ENCODE data around the gene PER2.
"Not testable (repeated sequence)": the region's sequence is repeated elsewhere in the genome, so short reads cannot be mapped to it uniquely, and the experiment has no call there.

Gene PER2

DNA sequence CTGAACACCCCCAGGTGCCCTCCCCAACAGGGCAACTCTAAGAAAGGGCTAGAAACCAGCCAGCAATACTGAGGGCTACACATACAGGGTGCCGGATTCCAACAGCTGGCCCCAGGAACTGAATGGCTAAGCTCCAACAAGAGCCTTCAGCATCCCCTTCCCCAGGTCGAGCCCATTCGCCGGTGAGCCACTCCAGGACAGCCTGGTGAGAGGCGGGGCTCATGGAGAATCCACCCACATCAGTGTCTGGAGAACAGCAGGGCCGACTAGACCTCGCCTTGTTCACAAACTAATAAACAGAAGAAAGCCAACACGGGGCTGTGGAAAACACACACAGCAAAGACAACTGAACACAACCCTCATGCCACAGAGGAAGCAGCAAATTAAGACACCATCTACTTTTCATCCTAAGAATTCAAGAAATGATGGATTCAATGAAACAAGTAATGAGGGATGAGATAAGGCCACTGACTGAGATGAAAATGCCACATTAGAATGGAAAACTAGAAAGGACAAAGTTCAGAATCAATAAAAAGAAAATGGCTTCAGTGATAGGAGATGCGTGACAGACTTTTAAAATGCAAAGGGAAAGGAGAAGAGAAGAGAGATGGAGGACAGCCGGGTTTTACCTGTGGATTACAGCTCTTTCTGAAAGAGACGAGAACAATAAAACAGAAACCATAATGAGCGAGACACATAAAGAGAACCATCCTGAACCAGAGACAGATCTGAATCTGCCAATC, 8.2 kb downstream of the PER2 start:
- TF ChIP-seq, protein P1, sequence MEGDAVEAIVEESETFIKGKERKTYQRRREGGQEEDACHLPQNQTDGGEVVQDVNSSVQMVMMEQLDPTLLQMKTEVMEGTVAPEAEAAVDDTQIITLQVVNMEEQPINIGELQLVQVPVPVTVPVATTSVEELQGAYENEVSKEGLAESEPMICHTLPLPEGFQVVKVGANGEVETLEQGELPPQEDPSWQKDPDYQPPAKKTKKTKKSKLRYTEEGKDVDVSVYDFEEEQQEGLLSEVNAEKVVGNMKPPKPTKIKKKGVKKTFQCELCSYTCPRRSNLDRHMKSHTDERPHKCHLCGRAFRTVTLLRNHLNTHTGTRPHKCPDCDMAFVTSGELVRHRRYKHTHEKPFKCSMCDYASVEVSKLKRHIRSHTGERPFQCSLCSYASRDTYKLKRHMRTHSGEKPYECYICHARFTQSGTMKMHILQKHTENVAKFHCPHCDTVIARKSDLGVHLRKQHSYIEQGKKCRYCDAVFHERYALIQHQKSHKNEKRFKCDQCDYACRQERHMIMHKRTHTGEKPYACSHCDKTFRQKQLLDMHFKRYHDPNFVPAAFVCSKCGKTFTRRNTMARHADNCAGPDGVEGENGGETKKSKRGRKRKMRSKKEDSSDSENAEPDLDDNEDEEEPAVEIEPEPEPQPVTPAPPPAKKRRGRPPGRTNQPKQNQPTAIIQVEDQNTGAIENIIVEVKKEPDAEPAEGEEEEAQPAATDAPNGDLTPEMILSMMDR (IDR thresholded peaks at IDR 0.05; ENCODE audit: control insufficient read depth, extremely low read depth, insufficient read depth), result no peak
- H3K4me3 ChIP-seq (ENCODE audit: low read depth, low read length), result no peak overlapping the region
- DNase-seq (ENCODE audit: low read depth), result no peak

DNA sequence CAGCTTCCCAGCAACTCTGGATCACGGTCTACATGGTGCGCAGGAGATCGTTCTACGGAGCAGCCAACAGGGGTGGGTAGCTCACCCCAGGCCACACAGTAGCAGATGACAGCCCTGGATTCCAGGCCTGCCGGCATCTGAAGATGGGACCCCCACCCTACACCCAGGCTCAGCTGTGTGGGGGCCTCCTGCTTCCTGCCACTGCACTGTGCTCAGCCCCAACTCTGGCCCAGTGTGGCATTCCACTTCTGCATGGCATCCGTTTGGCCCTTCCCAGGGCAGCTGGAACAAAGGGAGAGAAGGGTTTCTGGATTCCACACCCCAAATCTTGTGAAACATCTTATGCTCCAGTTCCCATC, 9.1 kb downstream of the PER2 start:
- H3K4me3 ChIP-seq (ENCODE audit: low read depth, low read length), result no peak overlapping the region
- TF ChIP-seq, protein P1 (IDR thresholded peaks at IDR 0.05; ENCODE audit: control insufficient read depth, extremely low read depth, insufficient read depth), result no peak
- DNase-seq (ENCODE audit: low read depth), result no peak

DNA sequence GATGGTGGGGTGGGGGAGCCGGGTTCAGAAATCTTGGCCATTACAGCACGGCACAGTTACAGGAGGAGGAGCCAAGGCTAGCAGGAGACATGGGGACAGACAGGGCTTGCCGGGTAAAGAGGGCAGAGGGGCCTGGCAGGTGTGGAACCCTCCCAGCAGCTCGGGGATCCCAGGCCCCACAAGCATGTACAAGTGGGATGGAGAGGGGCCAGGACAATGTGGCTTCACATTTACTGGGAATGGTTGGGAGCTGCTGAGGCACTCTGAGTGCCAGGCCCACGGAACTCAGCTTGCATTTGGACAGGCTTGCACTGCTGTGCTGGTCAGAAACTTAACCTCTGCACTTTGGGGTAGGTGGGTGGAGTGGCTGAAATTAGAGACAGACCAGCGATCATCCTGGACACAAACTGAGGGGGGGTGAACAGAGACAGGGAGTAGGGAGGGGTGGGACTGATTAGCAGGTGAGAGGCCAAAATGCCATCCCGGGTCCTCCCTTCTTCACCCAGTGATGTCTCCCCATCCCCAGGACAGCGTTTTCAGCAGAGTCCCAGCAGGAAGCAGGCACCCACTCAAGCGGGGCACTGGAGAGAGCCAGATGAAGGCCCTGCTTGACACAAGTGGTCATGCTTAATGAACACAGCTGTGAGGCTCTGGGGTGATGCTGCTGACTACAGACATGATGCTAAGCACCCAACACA, 9.6 kb downstream of the PER2 start:
- no peak for DNase-seq (ENCODE audit: low read depth)
- H3K4me3 ChIP-seq (ENCODE audit: low read depth, low read length), result no peak overlapping the region
- TF ChIP-seq, protein P1 (IDR thresholded peaks at IDR 0.05; ENCODE audit: control insufficient read depth, extremely low read depth, insufficient read depth), result no peak

DNA sequence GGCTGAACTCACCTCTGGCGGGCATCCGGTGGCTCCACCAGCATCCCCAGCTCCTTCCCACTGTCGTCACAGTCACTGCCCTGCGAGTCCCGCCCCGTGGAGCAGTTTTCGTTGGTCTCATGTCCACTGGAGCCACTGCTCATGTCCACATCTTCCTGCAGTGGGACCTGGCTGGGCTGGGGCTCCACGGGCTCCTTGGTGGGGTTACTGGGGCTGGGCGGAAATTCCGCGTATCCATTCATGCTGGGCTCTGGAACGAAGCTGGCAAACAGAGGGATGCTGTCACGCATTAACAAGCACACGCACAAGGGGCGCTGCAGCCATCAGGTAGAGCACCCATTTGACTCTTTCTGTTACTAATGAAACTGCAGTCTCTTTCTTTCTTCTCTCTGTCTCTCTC, 10.7 kb downstream of the PER2 start:
- TF ChIP-seq, protein P1 (IDR thresholded peaks at IDR 0.05; ENCODE audit: control insufficient read depth, extremely low read depth, insufficient read depth), result no peak
- no peak for DNase-seq (ENCODE audit: low read depth)
- H3K4me3 ChIP-seq (ENCODE audit: low read depth, low read length), result no peak overlapping the region

DNA sequence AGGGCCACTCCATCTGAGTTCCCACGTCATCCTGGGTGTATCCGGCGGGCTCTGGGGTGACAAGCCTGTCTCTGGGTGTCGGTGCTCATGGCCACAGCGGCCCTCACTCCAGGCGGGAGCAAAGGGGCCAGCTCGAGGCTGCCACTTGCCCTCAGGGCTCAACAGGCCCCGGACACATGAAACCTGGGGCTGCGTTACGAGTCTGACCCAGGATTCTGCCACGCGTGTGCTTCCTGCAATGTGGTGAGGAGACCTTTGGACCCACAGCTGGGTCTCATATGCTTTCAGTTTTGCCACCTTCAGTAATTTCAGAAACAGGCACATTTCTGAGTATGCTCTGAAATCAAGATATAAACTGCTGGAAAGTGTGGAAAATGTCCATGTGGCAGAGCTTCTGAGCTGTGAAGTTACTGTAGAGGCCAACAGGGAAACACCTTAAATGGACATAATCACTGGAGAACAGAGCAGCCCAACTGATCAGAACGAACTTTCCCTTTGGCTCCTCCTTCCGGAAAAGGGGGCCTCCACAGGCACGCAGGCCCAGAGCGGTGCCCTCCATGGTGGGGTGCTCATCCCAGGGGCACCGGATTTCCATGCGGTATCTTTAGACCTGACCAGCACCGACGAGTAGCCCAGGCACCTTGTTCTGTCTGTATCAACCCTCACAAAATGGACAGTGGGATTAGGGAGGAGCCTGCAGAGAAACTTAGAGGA, 14.1 kb downstream of the PER2 start:
- DNase-seq (ENCODE audit: low read depth), result no peak
- H3K4me3 ChIP-seq (ENCODE audit: low read depth, low read length), result no peak overlapping the region
- TF ChIP-seq, protein P1 (IDR thresholded peaks at IDR 0.05; ENCODE audit: control insufficient read depth, extremely low read depth, insufficient read depth), result no peak

DNA sequence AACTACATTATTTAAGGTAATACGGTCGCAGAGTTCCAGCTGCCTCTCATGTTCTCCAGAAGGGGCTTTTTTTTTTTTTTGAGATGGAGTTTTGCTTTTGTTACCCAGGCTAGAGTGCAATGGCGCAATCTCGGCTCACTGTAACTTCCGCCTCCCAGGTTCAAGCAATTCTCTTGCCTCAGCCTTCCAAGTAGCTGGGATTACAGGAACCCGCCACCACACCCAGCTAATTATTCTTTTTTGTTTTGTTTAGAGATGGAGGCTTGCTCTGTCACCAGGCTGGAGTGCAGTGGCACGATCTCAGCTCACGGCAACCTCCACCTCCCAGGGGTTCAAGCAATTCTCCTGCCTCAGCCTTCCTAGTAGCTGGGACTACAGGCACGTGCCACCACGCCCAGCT, 15.0 kb downstream of the PER2 start:
- not testable (repeated sequence) for DNase-seq (ENCODE audit: low read depth); H3K4me3 ChIP-seq (ENCODE audit: low read depth, low read length)

DNA sequence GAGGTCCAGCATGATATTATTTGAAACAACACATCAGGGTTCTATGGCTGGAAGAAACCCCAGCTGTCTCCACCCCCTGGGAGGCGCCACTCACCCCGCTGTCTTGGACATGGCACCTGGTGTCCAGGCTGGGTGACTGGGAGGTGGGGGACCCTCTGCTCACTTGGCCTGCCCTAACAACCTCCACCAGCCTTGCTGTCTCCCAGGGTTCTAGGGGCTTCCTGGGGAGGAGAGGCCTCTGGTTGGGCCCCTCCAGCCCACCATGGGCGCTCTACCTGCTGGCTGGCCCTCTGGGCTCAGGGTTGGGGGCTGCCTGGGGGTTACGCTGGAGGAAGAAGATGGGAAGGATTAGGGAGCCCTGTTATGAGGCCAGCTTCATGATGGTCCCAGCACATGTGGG, 16.3 kb downstream of the PER2 start:
- DNase-seq (ENCODE audit: low read depth), result no peak
- no peak overlapping the region for H3K4me3 ChIP-seq (ENCODE audit: low read depth, low read length)
- TF ChIP-seq, protein P1 (IDR thresholded peaks at IDR 0.05; ENCODE audit: control insufficient read depth, extremely low read depth, insufficient read depth), result no peak

DNA sequence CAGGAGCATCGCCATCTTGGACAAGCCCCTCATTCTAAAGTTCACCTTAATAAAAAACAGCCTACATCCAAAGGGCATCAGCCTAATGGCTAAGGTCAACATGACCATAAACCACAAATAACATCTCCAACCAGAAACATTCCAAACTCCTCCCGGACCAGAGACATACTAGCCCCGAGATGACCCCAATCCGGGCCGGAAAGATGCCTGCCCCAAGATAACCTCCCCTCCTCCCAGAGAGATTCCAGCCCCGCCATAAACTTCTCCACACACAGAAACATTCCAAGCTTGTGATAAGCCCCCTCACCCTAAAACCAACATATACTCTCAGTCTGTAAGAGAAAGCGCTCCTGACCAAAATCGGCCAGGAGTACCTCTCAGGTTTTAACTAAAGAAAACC, 16.7 kb downstream of the PER2 start:
- not testable (repeated sequence) for H3K4me3 ChIP-seq (ENCODE audit: low read depth, low read length); DNase-seq (ENCODE audit: low read depth)

Data from LNCaP clone FGC (cell line).